IMR-90 (cell line): ENCODE data around the gene PLA2G3. TPM values are rescaled to one million over a fixed set of nuclear protein-coding genes. Genes with fewer than 3 reads are reported as not detected.

Source experiments
- ATAC-seq: fragments of 200-7000 bp; cut with Tn5 transposase; 2 replicates; pipeline ENCODE4 v1.9.1; 2020; ENCODE audit warnings: low read depth, mild to moderate bottlenecking, moderate library complexity
- BruUV-seq: library from RNA; stranded (reverse); fragments of 400-500 nt; replicated peaks from 2 replicates; lab custom pipeline; 2021; lab: Mats Ljungman, UMichigan
- CTCF ChIA-PET: fragments of 300-600 bp; formaldehyde crosslinking; extraction: SDS; loops from one replicate; lab custom pipeline; 2021; ENCODE audit warnings: antibody characterized with exemption; lab: Yijun Ruan, JAX
- POLR2A ChIA-PET: fragments of 300-600 bp; sonication (Branson Sonifier 250); formaldehyde crosslinking; loops from one replicate; lab custom pipeline; 2022; ENCODE audit warnings: antibody characterized with exemption; ENCODE audit not compliant: unreplicated experiment; lab: Charles Lee
- DNase-seq: peaks from one replicate; pipeline ENCODE4 v3.0.0; 2013
- H2AFZ ChIP-seq: replicated peaks from 2 replicates; pipeline ENCODE3; 2013; ENCODE audit warnings: low read length, mild to moderate bottlenecking; ENCODE audit not compliant: poor library complexity
- H2AK5ac ChIP-seq: 2 replicates; pipeline ENCODE4 v1.6.1; 2013; ENCODE audit warnings: low read depth, low read length, inconsistent platforms
- H2AK9ac ChIP-seq: replicated peaks from 2 replicates; pipeline ENCODE3; 2013; ENCODE audit warnings: mild to moderate bottlenecking, low read depth, low read length, moderate library complexity; ENCODE audit not compliant: poor library complexity
- H2BK120ac ChIP-seq: 2 replicates; pipeline ENCODE4 v1.6.1; 2013; ENCODE audit warnings: low read depth, low read length, inconsistent platforms
- H2BK15ac ChIP-seq: 3 replicates; pipeline ENCODE4 v1.6.1; 2013; ENCODE audit warnings: low read depth, low read length, inconsistent platforms
- H2BK20ac ChIP-seq: 2 replicates; pipeline ENCODE4 v1.6.1; 2013; ENCODE audit warnings: low read depth, mild to moderate bottlenecking, inconsistent platforms, low read length, moderate library complexity
- H2BK5ac ChIP-seq: 2 replicates; pipeline ENCODE4 v1.6.1; 2013; ENCODE audit warnings: mild to moderate bottlenecking, low read depth, low read length, inconsistent platforms; ENCODE audit not compliant: poor library complexity, severe bottlenecking
- H3K14ac ChIP-seq: replicated peaks from 2 replicates; pipeline ENCODE4 v1.6.1; 2013; ENCODE audit warnings: low read depth, low read length, inconsistent platforms
- H3K18ac ChIP-seq: 2 replicates; pipeline ENCODE4 v1.6.1; 2013; ENCODE audit warnings: low read depth, low read length, control low read depth
- H3K23ac ChIP-seq: 2 replicates; pipeline ENCODE4 v1.6.1; 2013; ENCODE audit warnings: low read depth, low read length, inconsistent platforms
- H3K27ac ChIP-seq: 2 replicates; pipeline ENCODE4 v1.5.1; 2013; ENCODE audit warnings: mild to moderate bottlenecking, control low read depth, low read length; ENCODE audit not compliant: insufficient read depth
- H3K27me3 ChIP-seq: 2 replicates; pipeline ENCODE4 v1.6.1; 2013; ENCODE audit warnings: low read length; ENCODE audit not compliant: control insufficient read depth, insufficient read depth
- H3K36me3 ChIP-seq: 2 replicates; pipeline ENCODE4 v1.6.1; 2013; ENCODE audit warnings: low read length, mixed read lengths; ENCODE audit not compliant: control insufficient read depth, insufficient read depth
- H3K4ac ChIP-seq: 2 replicates; pipeline ENCODE4 v1.6.1; 2013; ENCODE audit warnings: low read depth, low read length, inconsistent platforms
- H3K4me1 ChIP-seq: 2 replicates; pipeline ENCODE4 v1.6.1; 2013; ENCODE audit warnings: low read length, mixed read lengths; ENCODE audit not compliant: control insufficient read depth, insufficient read depth
- H3K4me2 ChIP-seq: 2 replicates; pipeline ENCODE4 v1.6.1; 2013; ENCODE audit warnings: low read depth, mild to moderate bottlenecking, control low read depth, low read length, moderate library complexity
- H3K4me3 ChIP-seq: 2 replicates; pipeline ENCODE4 v1.5.1; 2013; ENCODE audit warnings: low read depth, mild to moderate bottlenecking, control low read depth, low read length, moderate library complexity; ENCODE audit not compliant: insufficient read depth
- H3K56ac ChIP-seq: 2 replicates; pipeline ENCODE4 v1.6.1; 2013; ENCODE audit warnings: low read length, inconsistent platforms; ENCODE audit not compliant: insufficient read depth; ENCODE audit errors: extremely low read depth
- H3K79me1 ChIP-seq, 2 experiments: 2 replicates each; pipeline ENCODE4 v1.6.1; 2013; ENCODE audit warnings: low read length in 2 of 2, inconsistent platforms in 1 of 2, low read depth in 1 of 2
- H3K9ac ChIP-seq: 2 replicates; pipeline ENCODE4 v1.6.1; 2013; ENCODE audit warnings: low read depth, low read length, control low read depth
- H3K9me1 ChIP-seq: 2 replicates; pipeline ENCODE4 v1.6.1; 2013; ENCODE audit warnings: low read length, inconsistent platforms; ENCODE audit not compliant: insufficient read depth
- H3K9me3 ChIP-seq: 2 replicates; pipeline ENCODE4 v1.6.1; 2013; ENCODE audit warnings: low read length; ENCODE audit not compliant: control insufficient read depth, insufficient read depth
- H4K20me1 ChIP-seq: 2 replicates; pipeline ENCODE4 v1.6.1; 2013; ENCODE audit warnings: low read length, inconsistent platforms; ENCODE audit not compliant: insufficient read depth
- H4K5ac ChIP-seq: 2 replicates; pipeline ENCODE4 v1.6.1; 2013; ENCODE audit warnings: mild to moderate bottlenecking, low read depth, low read length, control low read depth
- H4K8ac ChIP-seq, 2 experiments: 2 replicates each; pipeline ENCODE4 v1.6.1; 2013; ENCODE audit warnings: low read depth in 2 of 2, low read length in 2 of 2, control low read depth in 1 of 2, inconsistent platforms in 1 of 2
- H4K91ac ChIP-seq: 2 replicates; pipeline ENCODE4 v1.6.1; 2013; ENCODE audit warnings: low read depth, low read length, inconsistent platforms; ENCODE audit not compliant: insufficient read depth
- BHLHE40 ChIP-seq: fragments of 150-350 bp; IDR thresholded peaks from 2 replicates; pipeline ENCODE4 v1.6.1; 2016; ENCODE audit warnings: mild to moderate bottlenecking, low read depth, low read length
- CTCF ChIP-seq: conservative IDR thresholded peaks from 2 replicates; pipeline ENCODE4 v1.5.1; 2012; ENCODE audit warnings: mild to moderate bottlenecking, low read depth, low read length, improper control_type of control experiment
- FOS ChIP-seq: fragments of 150-350 bp; IDR thresholded peaks from 2 replicates; pipeline ENCODE4 v1.6.1; 2016; ENCODE audit warnings: low read depth, low read length
- MAZ ChIP-seq: IDR thresholded peaks from 2 replicates; pipeline ENCODE4 v1.6.1; 2012; ENCODE audit warnings: low read depth, mild to moderate bottlenecking, low read length, improper control_type of control experiment, moderate library complexity, borderline replicate concordance
- POLR2A ChIP-seq: IDR thresholded peaks from 2 replicates; pipeline ENCODE4 v1.6.1; 2012; ENCODE audit warnings: mild to moderate bottlenecking, low read depth, low read length
- RFX5 ChIP-seq: IDR thresholded peaks from 2 replicates; pipeline ENCODE4 v1.8.0; 2012; ENCODE audit warnings: low read depth, mild to moderate bottlenecking, low read length, moderate library complexity
- WGBS, 2 experiments: methylation state at CpG; one replicate each; pipeline versions ENCODE4 v1.1.5 to v1.1.7; 2013; ENCODE audit warnings: missing lambda C conversion rate in 2 of 2; ENCODE audit not compliant: insufficient read length in 1 of 2; ENCODE audit errors: extremely low coverage in 2 of 2; 5-methylcytosine and 5-hydroxymethylcytosine counted together
- dilution Hi-C: fragments of 300-500 bp; cut with HindIII; formaldehyde crosslinking; loops from one replicate; pipeline ENCODE4 v1.14.3; 2018; ENCODE audit warnings: low sequenced_read_pairs; ENCODE audit not compliant: unreplicated experiment
- in situ Hi-C: fragments of 300-500 bp; cut with MboI; formaldehyde crosslinking; loops from 3 replicates; pipeline ENCODE4 v1.14.3; 2019; ENCODE audit warnings: low sequenced_read_pairs, inconsistent platforms, mixed read lengths
- intact Hi-C: fragments of 100-400 bp; cut with micrococcal nuclease; formaldehyde crosslinking; loops from 2 replicates; pipeline ENCODE4 v1.10.0; 2022
- polyA plus RNA-seq, 3 experiments: library from polyadenylated mRNA; depleted of rRNA; stranded (reverse); fragments of >200 nt; gene quantifications; 2 replicates each; pipeline ENCODE4 v1.2.3, GENCODE V29; 2012; ENCODE audit warnings: low replicate concordance in 1 of 3
- total RNA-seq: library from RNA; depleted of rRNA; stranded (reverse); fragments of >200 nt; gene quantifications from 2 replicates; pipeline ENCODE4 v1.2.3, GENCODE V29; 2012

The PLA2G3 gene
- total and polyA plus RNA-seq, 2 of the 4 experiments (the other 2 are of a cell fraction): under 0.01 to 0.12 TPM

GRCh38 chr22:31124290-31124689, 16.0 kb downstream of the PLA2G3 start:
- Histone ChIP-seq H3K4me2 (no peak overlapping the region), H3K4me1 (peaks cover 5% of the 10 kb centered on the region), H4K91ac (no peak overlapping the region), H3K9me3 (no peaks in the 10 kb centered on the region), H2AK5ac (no peak overlapping the region), H2AFZ (no peak overlapping the region), H3K4ac (no peak overlapping the region), H3K4me3 (no peak overlapping the region), H2BK5ac (no peak overlapping the region), H2AK9ac (no peak overlapping the region), H3K27ac (no peak overlapping the region), H4K20me1 (no peaks in the 10 kb centered on the region), H2BK120ac (no peak overlapping the region), H3K56ac (no peak overlapping the region), H3K18ac (no peak overlapping the region), H3K79me1 (peaks cover 0 to 4% of the 10 kb centered on the region in 2 experiments; a peak in 1 of 4 replicates), H3K36me3 (no peaks in the 10 kb centered on the region), H2BK15ac (no peak overlapping the region), H3K14ac (no peak overlapping the region), H3K27me3 (no peaks in the 10 kb centered on the region; the same call in 1 of the 2 replicates), H3K23ac (no peak overlapping the region), H4K8ac (no peak overlapping the region), H4K5ac (no peak overlapping the region), H3K9ac (no peak overlapping the region), H3K9me1 (no peaks in the 10 kb centered on the region; the same call in 1 of the 2 replicates), H2BK20ac (no peak overlapping the region)
- dilution Hi-C loops (no loop called here), in situ Hi-C loops (no loop called here), intact Hi-C loops (no loop called here)
- ChIA-PET CTCF (interaction anchor here (0.6 kb wide), 1 partner anchor 29 kb away, joined by 3 read pairs; no protein-coding TSS in a partner anchor), POLR2A (no interaction called here)
- TF ChIP-seq POLR2A (no peak), FOS (no peak), MAZ (no peak), RFX5 (no peak), CTCF (no peak), BHLHE40 (no peak)
- ATAC-seq (no peak), DNase-seq (no peak)
- no TSS peak for BruUV-seq
- 43% methylated on average over 1 of the region's 3 CpGs; no CpG with 5 or more reads in 1 of the 2 experiments for WGBS, 2 experiments
